Adrenal gland (tissue), 5 donors: ENCODE measurements around the gene FLNA.

ENCODE experiments used
- POLR2A ChIP-seq, 2 donors: fragments of 450-650 bp; IDR thresholded peaks; one replicate each; pipeline ENCODE4 v1.6.1; 2017; ENCODE audit warnings: antibody characterized with exemption in 2 of 2, mild to moderate bottlenecking in 2 of 2, moderate library complexity in 1 of 2
- TF ChIP-seq, protein P1 (sequence below), 6 experiments: fragments of 450-650 bp in 4 of 6; fragments of 200-600 bp in 2 of 6; sonication (generic) in 1 of 6; IDR thresholded peaks; 1 replicate in 5 of 6; 2 replicates in 1 of 6; pipeline versions ENCODE4 v1.5.1 to v1.8.0; 2016 to 2021; ENCODE audit warnings: antibody characterized with exemption in 6 of 6, mild to moderate bottlenecking in 2 of 6, moderate library complexity in 1 of 6
- donor health status: DM: no; HTN: no; CAD: no.

DNA sequence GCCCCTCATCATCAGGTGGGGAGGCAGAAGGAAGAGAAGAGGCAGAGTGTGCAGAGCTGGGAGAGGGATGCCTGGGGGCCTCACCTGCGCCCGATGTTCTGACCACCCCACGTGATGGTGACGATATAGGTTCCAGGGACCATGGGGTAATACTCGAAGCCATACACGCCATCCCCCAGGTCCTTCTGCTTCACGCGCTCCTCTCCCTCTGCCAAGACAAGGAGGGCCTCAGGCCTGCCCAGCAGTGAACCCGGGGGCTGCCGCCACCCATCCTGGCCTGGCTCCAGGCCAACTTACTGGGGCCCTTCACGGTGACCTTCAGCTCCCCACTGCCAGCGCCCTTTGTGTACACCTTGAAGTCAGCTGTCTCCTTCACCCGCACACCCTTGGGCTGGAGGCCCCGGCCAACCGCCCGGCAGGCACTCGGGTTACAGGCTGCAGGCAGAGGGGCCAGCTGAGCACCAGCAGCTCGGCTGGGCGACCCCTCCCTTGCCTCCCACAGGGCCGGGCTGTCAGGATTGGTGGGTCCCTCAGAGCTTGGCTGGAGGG lies 9.3 kb downstream of the FLNA start:
- TF ChIP-seq, protein P1, sequence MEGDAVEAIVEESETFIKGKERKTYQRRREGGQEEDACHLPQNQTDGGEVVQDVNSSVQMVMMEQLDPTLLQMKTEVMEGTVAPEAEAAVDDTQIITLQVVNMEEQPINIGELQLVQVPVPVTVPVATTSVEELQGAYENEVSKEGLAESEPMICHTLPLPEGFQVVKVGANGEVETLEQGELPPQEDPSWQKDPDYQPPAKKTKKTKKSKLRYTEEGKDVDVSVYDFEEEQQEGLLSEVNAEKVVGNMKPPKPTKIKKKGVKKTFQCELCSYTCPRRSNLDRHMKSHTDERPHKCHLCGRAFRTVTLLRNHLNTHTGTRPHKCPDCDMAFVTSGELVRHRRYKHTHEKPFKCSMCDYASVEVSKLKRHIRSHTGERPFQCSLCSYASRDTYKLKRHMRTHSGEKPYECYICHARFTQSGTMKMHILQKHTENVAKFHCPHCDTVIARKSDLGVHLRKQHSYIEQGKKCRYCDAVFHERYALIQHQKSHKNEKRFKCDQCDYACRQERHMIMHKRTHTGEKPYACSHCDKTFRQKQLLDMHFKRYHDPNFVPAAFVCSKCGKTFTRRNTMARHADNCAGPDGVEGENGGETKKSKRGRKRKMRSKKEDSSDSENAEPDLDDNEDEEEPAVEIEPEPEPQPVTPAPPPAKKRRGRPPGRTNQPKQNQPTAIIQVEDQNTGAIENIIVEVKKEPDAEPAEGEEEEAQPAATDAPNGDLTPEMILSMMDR (IDR thresholded peaks at IDR 0.05) = no peak
- TF ChIP-seq POLR2A (IDR thresholded peaks at IDR 0.05) = no peak
